Measurements from ENCODE around the gene PDE2A.

GRCh38 chr11:72718101-72718501 is 43.9 kb upstream of the PDE2A start:
- no peak for TF ChIP-seq CTCF (IDR thresholded peaks at IDR 0.05; ENCODE audit: low read depth, low read length)
- no peak for TF ChIP-seq POLR2A (IDR thresholded peaks at IDR 0.05; ENCODE audit: extremely low read depth, insufficient read length)
